Epithelial cell of esophagus (primary cell): Measurements from ENCODE around the gene LURAP1L.

Experiments used
- DNase-seq: peaks from one replicate; pipeline ENCODE4 v3.0.0; 2010; ENCODE audit warnings: low read depth
- H3K4me3 ChIP-seq: 2 replicates; pipeline ENCODE4 v1.5.1; 2011; ENCODE audit warnings: mild to moderate bottlenecking, low read length, control low read depth
- CTCF ChIP-seq: IDR thresholded peaks from 2 replicates; pipeline ENCODE4 v1.5.1; 2011; ENCODE audit warnings: low read depth, mild to moderate bottlenecking, low read length, control low read depth, inconsistent platforms; ENCODE audit not compliant: insufficient read depth; ENCODE audit errors: missing control alignments

Gene LURAP1L

GRCh38 chr9:12764150-12764549 lies 10.7 kb upstream of the LURAP1L start:
- TF ChIP-seq CTCF, result no peak
- no peak for DNase-seq
- H3K4me3 ChIP-seq, result no peak overlapping the region

GRCh38 chr9:12765088-12765798 lies 9.6 kb upstream of the LURAP1L start:
- DNase-seq, result peak; percentile 63
- H3K4me3 ChIP-seq, result no peak overlapping the region
- TF ChIP-seq CTCF, result no peak

GRCh38 chr9:12766357-12766756 lies 8.5 kb upstream of the LURAP1L start:
- peak; percentile 9 for DNase-seq
- H3K4me3 ChIP-seq, result no peak overlapping the region
- no peak for TF ChIP-seq CTCF

- DNase-seq, result no peak
- H3K4me3 ChIP-seq, result no peak overlapping the region
- TF ChIP-seq CTCF, result no peak
These were observed 4.6 kb upstream of the LURAP1L start for GRCh38 chr9:12770261-12770660.

- peak; percentile 92 for DNase-seq
- no peak for TF ChIP-seq CTCF
- no peak overlapping the region for H3K4me3 ChIP-seq
These were observed 2.9 kb upstream of the LURAP1L start for GRCh38 chr9:12771891-12772290.

- no peak for DNase-seq
- no peak for TF ChIP-seq CTCF
- H3K4me3 ChIP-seq, result no peak overlapping the region
These were observed 1.3 kb upstream of the LURAP1L start for GRCh38 chr9:12773562-12773961.
